Activated CD8-positive, alpha-beta memory T cell treated with anti-CD3 and anti-CD28 coated beads, Interleukin-2, amount 50 U/mL, for 24 hours (primary cell): ENCODE measurements around the gene ADTRP.

ENCODE experiments used
- DNase-seq: peaks from one replicate; pipeline ENCODE4 v3.0.0-alpha.2; 2020; ENCODE audit errors: extremely low read depth

Gene ADTRP

GRCh38 chr6:11773581-11773980 is 5.0 kb downstream of the ADTRP start:
- DNase-seq: no peak

- DNase-seq: no peak
These were observed 5.6 kb downstream of the ADTRP start for GRCh38 chr6:11773013-11773412.

DNA sequence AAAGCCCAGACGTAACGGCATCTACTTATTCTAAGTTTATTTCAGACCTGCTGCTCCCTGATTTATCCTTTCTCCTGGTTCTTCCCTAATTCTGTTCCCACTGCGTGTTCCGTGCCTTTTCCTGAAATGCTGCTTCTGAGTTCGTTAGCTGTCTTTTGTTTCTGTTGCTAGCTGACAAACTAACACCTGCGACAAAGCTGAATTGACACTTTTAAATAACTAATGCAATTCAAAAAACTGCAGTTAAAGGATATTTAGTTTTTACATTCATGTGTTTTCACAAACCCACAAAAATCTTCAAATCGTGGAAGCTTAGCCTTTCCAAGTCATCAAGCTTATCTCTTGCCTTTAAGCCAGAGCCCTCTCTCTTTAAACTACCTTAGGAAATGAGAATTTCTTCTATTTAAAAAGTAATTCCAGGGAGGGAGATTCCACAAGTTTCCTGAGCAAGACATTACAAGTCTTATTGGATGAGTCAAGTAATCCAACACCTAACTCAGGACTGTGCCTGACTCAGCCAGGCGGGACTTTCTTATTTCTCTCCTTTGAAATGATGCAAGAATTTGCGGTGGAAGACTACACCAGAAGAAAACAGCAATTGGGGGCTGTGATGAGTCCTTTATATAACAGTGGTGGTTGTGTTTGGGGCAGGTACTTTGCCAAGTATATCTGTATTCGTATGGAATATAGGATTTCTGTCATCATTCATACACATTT is 6.3 kb downstream of the ADTRP start:
- DNase-seq: no peak

DNA sequence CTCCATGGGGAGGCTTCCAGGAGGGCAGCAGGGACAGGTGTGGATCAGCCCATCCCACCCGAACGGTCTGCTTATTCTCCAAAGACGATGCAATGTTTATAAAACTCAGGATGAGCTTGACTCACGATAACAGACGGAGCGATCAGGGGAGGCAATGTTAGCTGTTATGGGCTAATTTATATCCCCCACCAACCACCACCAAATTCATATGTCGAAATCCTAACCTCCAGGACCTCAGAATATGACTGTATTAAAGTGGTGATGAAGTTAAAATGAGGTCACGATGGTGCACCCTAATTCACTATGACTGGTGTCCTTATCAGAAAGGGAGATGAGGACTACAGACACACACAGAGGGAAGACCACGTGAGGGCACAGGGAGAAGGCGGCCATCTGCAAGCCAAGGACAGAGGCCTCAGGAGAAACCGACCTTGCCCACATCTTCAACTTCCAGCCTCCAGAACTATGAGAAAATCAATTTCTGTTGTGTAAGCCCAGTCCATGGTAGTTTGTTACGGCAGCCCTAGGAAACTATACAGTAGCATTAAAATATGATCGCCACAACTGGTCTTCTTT is 7.0 kb downstream of the ADTRP start:
- no peak for DNase-seq

- no peak for DNase-seq
These were observed 7.8 kb downstream of the ADTRP start for GRCh38 chr6:11770546-11771466.

DNA sequence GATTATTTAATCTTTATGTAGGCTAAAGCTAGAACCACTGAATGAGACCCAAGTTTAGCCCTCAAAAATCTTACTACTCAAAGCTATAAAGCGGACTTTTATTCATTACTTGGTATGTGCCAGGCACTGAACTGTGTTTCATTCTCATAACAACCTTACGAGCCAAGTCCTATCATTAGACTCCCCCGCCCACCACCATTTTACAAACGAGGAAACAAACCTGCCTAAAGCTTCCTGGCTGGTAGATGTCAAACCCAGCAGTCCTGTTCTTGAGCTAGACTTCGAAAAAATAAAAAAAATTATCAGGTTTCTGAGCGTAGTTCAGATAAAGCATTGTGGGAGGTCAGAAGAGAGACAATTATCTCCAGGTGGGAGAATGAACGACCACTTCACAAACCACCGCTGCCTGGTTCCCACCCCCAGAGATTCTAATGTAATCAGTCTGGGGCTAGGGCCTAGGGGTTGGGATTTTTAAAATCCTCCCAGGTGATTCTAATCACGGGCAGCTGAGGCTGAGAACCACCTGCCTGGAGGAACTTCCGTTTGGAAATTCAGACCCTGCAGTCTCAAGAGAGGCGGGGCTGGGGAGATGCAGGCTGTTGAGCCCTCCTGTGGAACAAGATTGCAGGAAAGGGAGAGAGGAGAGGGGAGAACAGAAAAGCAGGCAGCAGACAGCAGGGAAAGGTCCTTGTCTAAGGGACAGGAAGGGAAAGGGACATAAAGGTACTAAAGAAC is 8.6 kb downstream of the ADTRP start:
- DNase-seq: no peak

GRCh38 chr6:11769244-11769643 is 9.4 kb downstream of the ADTRP start:
- DNase-seq: no peak

- no peak for DNase-seq
These were observed 10.4 kb downstream of the ADTRP start for GRCh38 chr6:11767978-11768756.

DNA sequence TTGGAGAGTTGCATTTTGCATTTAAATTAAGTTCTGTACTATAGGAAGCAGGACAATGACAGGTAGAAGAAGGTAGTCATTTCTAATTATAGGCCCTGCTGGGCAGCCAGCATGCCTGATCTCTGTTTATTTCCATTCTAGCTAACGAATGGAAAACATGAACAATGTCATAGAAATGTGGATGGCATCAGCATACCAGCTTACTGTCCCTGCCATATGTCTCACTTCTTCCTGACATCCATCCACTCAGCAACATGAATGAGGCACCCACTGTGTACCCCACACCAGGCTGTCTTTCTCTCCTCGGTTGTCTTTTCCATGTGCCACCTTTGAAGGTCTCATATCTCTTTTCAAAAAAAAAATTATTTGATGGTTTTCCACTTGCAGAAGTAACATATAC is 11.1 kb downstream of the ADTRP start:
- no peak for DNase-seq

DNA sequence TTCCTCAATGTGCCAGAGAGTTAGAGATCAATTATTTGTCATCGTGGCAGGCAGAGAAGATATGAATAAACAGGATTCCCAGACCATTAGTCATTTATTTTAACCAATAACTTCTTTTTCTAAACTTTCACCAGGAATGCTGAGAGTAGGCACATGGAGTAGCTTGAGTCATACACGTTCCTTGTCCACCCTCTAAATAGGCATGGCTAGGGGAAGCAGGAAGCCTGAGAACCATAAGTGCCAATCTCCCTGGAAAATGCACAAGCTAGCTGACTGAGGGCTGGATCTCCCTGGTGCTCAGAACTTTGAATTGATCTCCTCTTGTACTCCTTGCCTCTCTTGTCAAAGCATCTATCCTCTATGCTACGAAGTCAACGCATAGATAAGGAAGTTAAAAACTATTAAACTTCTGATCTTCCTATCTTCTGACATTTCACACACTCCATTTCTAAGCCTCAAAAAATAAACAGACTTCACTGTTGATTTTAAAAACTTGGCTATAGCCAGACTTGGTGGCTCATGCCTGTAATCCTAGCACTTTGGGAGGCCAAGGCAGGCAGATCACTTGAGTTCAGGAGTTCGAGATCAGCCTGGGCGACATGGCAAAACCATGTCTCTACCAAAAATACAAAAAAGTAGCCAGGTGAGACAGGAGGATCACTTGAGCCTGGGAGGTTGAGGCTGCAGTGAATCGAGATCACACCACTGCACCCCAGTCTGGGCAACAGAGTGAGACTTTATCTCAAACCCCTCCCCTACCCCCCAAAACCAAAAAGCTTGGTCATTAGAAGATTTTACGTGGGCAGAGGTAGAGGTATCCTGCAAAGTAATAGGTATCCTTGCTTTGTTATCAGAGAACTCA is 11.8 kb downstream of the ADTRP start:
- no peak for DNase-seq

- no peak for DNase-seq
These were observed 12.6 kb downstream of the ADTRP start for GRCh38 chr6:11766043-11766442.

- DNase-seq: no peak
These were observed 14.4 kb downstream of the ADTRP start for GRCh38 chr6:11764250-11764604.

GRCh38 chr6:11763460-11764249 is 14.9 kb downstream of the ADTRP start:
- DNase-seq: no peak

DNA sequence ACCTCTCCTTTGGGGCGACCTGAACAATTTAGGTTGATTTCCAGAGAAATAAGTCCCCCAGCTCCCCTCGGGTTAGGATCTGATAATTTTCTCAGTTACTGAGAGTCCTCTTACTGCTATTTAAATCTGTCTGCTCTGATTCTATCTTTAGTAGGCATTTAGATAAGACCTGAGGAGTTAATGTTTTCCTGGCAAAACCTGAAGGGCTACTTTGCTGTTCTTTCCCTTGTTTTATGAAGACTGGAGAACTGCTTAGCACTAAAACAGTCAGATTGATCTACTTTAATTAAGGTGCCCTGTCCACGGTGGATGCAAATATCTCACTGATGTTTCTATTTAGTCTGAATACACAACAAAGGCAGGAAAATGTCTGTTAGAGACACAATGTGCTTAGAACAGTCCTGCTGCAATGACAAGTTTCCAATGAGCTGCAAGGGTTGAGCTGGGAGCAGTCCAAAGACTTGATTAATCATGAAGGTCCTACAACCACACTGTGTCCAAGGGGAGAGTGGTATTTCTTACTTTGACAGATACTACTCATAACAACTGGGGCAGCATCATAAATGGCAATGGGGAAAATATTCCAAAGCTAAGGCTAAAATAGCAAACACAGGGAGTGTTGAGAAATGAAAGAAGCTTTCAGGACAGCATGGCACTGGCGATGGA is 15.7 kb downstream of the ADTRP start:
- no peak for DNase-seq

- no peak for DNase-seq
These were observed 16.6 kb downstream of the ADTRP start for GRCh38 chr6:11761744-11762620.

DNA sequence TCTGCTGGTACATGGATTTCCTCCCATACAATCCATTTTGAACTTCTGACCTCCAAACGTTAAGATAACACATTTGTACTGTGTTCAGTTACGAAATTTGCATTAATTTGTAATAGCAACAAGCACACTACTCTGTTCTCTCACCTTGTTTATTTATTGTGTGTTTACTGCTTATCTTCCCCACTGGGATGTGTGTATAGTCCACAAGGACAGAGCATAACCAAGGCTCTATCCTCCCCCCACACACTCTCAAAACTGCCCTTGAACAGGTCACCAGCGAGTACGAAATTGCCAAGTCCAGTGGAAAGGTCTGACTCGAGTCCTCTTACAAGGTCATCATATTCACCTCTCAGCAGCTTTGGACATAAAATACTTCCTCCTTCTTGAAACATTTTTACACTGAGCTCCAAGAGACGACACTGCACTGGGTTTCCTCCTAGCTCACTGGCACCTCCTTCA is 18.6 kb downstream of the ADTRP start:
- no peak for DNase-seq

- no peak for DNase-seq
These were observed 19.7 kb downstream of the ADTRP start for GRCh38 chr6:11758878-11759277.

GRCh38 chr6:11756726-11757125 is 21.9 kb downstream of the ADTRP start:
- DNase-seq: no peak
